ENCODE results near the gene HS2ST1.

DNA sequence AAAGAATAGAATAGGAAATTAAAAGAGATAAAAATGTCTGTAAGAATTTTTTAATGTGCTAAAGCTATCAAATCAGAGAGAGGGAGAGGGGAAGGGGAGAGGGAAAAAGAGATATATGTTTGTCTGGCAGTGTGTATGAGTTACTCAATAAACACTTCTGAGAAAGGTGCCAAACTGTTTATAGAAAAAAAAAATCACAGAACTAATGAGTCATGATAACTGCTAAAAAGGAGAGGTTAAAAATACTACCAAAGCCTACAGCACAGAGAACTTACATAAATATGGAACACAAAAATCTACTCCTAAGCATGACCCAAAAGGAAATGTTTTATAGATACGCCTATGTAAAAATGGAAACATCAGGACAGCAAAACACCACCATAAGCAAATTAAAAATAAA lies 46.0 kb upstream of the HS2ST1 start:
- TF ChIP-seq, protein P1, sequence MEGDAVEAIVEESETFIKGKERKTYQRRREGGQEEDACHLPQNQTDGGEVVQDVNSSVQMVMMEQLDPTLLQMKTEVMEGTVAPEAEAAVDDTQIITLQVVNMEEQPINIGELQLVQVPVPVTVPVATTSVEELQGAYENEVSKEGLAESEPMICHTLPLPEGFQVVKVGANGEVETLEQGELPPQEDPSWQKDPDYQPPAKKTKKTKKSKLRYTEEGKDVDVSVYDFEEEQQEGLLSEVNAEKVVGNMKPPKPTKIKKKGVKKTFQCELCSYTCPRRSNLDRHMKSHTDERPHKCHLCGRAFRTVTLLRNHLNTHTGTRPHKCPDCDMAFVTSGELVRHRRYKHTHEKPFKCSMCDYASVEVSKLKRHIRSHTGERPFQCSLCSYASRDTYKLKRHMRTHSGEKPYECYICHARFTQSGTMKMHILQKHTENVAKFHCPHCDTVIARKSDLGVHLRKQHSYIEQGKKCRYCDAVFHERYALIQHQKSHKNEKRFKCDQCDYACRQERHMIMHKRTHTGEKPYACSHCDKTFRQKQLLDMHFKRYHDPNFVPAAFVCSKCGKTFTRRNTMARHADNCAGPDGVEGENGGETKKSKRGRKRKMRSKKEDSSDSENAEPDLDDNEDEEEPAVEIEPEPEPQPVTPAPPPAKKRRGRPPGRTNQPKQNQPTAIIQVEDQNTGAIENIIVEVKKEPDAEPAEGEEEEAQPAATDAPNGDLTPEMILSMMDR (IDR thresholded peaks at IDR 0.05) = no peak
- no peak for TF ChIP-seq POLR2A (IDR thresholded peaks at IDR 0.05)

Measured in body of pancreas (tissue), 4 donors.